NOMO-1 (cell line): ENCODE results near the gene TMEM114.

Experiments
- DNase-seq, 2 experiments: peaks; one replicate each; lab custom pipeline; 2025; ENCODE audit not compliant: unreplicated experiment in 2 of 2; lab: John Stamatoyannopoulos, UW

Gene TMEM114

GRCh38 chr16:8589900-8590688 is at the start of gene TMEM114:
Gene TMEM114, minus strand, starts transcription at chr16:8590511. Its CDS starts 673 bp downstream, at chr16:8589838.
- no peak for DNase-seq

GRCh38 chr16:8639694-8640093 is 49.4 kb upstream of the TMEM114 start:
- no peak for DNase-seq

- DNase-seq: no peak
Measured at GRCh38 chr16:8634991-8635736, 44.9 kb upstream of the TMEM114 start.

GRCh38 chr16:8632675-8633182 is 42.4 kb upstream of the TMEM114 start:
- peak; percentile 70 to 96 for DNase-seq

- no peak for DNase-seq
Measured at GRCh38 chr16:8631818-8632465, 41.6 kb upstream of the TMEM114 start.

- DNase-seq: no peak
Measured at GRCh38 chr16:8631373-8631772, 41.1 kb upstream of the TMEM114 start.

GRCh38 chr16:8630255-8630953 is 40.1 kb upstream of the TMEM114 start:
- DNase-seq: no peak

- DNase-seq: no peak
Measured at GRCh38 chr16:8628981-8629725, 38.8 kb upstream of the TMEM114 start.

GRCh38 chr16:8627456-8627855 is 37.1 kb upstream of the TMEM114 start:
- no peak for DNase-seq

- DNase-seq: no peak
Measured at GRCh38 chr16:8626946-8627345, 36.6 kb upstream of the TMEM114 start.

- DNase-seq: no peak
Measured at GRCh38 chr16:8625491-8626087, 35.3 kb upstream of the TMEM114 start.

- DNase-seq: no peak
Measured at GRCh38 chr16:8623634-8624033, 33.3 kb upstream of the TMEM114 start.

GRCh38 chr16:8622315-8622656 is 32.0 kb upstream of the TMEM114 start:
- DNase-seq: no peak

- peak; percentile 68 to 86 for DNase-seq
Measured at GRCh38 chr16:8621572-8622314, 31.4 kb upstream of the TMEM114 start, which contains the start of gene METTL22. Gene METTL22, plus strand, starts transcription at chr16:8621698. Its CDS starts 3,968 bp downstream, at chr16:8625666.

GRCh38 chr16:8621222-8621571 is 30.9 kb upstream of the TMEM114 start:
- DNase-seq: no peak

GRCh38 chr16:8620535-8620934 is 30.2 kb upstream of the TMEM114 start:
- DNase-seq: no peak

- no peak for DNase-seq
Measured at GRCh38 chr16:8619671-8620370, 29.5 kb upstream of the TMEM114 start.

GRCh38 chr16:8614435-8615029 is 24.2 kb upstream of the TMEM114 start:
- DNase-seq: no peak
